B cell (primary cell): ENCODE results near the gene PFN3. TPM values are rescaled to one million over a fixed set of nuclear protein-coding genes. Genes with fewer than 3 reads are reported as not detected.
"Not testable (repeated sequence)": the region's sequence is repeated elsewhere in the genome, so short reads cannot be mapped to it uniquely, and the experiment has no call there.

Experiments used
- ATAC-seq: fragments of 200-7000 bp; cut with Tn5 transposase; one replicate; pipeline ENCODE4 v1.10.0; 2021; ENCODE audit warnings: low read depth, mild to moderate bottlenecking, moderate number of reproducible peaks, moderate library complexity
- CTCF ChIA-PET: fragments of 350-600 bp; sonication (Branson Sonifier 250); formaldehyde crosslinking; loops from one replicate; lab custom pipeline; 2021; ENCODE audit warnings: antibody characterized with exemption, inconsistent platforms; lab: Charles Lee
- POLR2A ChIA-PET: fragments of 350-600 bp; sonication (Branson Sonifier 250); formaldehyde crosslinking; loops from one replicate; lab custom pipeline; 2021; ENCODE audit warnings: antibody characterized with exemption; lab: Charles Lee
- DNase-seq: peaks from one replicate; pipeline ENCODE4 v3.0.0; 2013
- H2AFZ ChIP-seq: 2 replicates; pipeline ENCODE4 v1.6.1; 2012; ENCODE audit warnings: mild to moderate bottlenecking, low read depth, low read length; ENCODE audit not compliant: insufficient read depth, poor library complexity, severe bottlenecking
- H3K27ac ChIP-seq, 2 donors: 1 replicate in 1 of 2; 2 replicates in 1 of 2; pipeline ENCODE4 v1.5.1; 2012 to 2013; ENCODE audit warnings: low read length in 2 of 2, mild to moderate bottlenecking in 2 of 2, moderate library complexity in 1 of 2
- H3K27me3 ChIP-seq, 4 experiments: fragments of 200-600 bp in 1 of 4; sonication (generic) in 1 of 4; replicated peaks in 1 of 4; 1 replicate in 2 of 4; 2 replicates in 2 of 4; pipeline versions ENCODE4 v1.6.1 to v1.7.0; 2013 to 2016; ENCODE audit warnings: low read length in 3 of 4, mild to moderate bottlenecking in 2 of 4, mixed read lengths in 1 of 4, moderate library complexity in 1 of 4; ENCODE audit not compliant: insufficient read depth in 4 of 4, control insufficient read depth in 3 of 4; ENCODE audit errors: control extremely low read depth in 1 of 4
- H3K36me3 ChIP-seq, 2 experiments: replicated peaks in 1 of 2; 1 replicate in 1 of 2; 2 replicates in 1 of 2; pipeline versions ENCODE4 v1.6.1 to v1.7.1; 2013; ENCODE audit warnings: low read length in 1 of 2; ENCODE audit not compliant: insufficient read depth in 2 of 2, control insufficient read depth in 1 of 2; ENCODE audit errors: control extremely low read depth in 1 of 2, extremely low read depth in 1 of 2
- H3K4me1 ChIP-seq, 2 donors: fragments of 200-600 bp in 1 of 2; sonication (generic) in 1 of 2; 1 replicate in 1 of 2; 2 replicates in 1 of 2; pipeline versions ENCODE4 v1.5.1 to v1.6.1; 2013 to 2017; ENCODE audit warnings: low read length in 2 of 2; ENCODE audit not compliant: control insufficient read depth in 2 of 2, insufficient read depth in 2 of 2
- H3K4me2 ChIP-seq: replicated peaks from 2 replicates; pipeline ENCODE3; 2012; ENCODE audit warnings: mild to moderate bottlenecking, low read depth, low read length; ENCODE audit not compliant: poor library complexity, severe bottlenecking
- H3K4me3 ChIP-seq, 5 experiments: fragments of 200-600 bp in 1 of 5; sonication (generic) in 1 of 5; 1 replicate in 3 of 5; 2 replicates in 2 of 5; pipeline versions ENCODE4 v1.5.1 to v1.7.0; 2011 to 2016; ENCODE audit warnings: low read length in 4 of 5, mild to moderate bottlenecking in 4 of 5, low read depth in 2 of 5, control low read depth in 1 of 5, moderate library complexity in 1 of 5; ENCODE audit not compliant: insufficient read depth in 1 of 5; ENCODE audit errors: control extremely low read depth in 1 of 5, extremely low read depth in 1 of 5
- H3K79me2 ChIP-seq: fragments of 200-600 bp; sonication (generic); one replicate; pipeline ENCODE4 v1.6.0; 2016; ENCODE audit warnings: low read length; ENCODE audit not compliant: control insufficient read depth, insufficient read depth
- H3K9ac ChIP-seq: fragments of 200-600 bp; sonication (generic); 2 replicates; pipeline ENCODE4 v1.6.1; 2017; ENCODE audit warnings: mild to moderate bottlenecking, low read length, moderate library complexity
- H3K9me3 ChIP-seq, 3 donors: one replicate each; pipeline versions ENCODE4 v1.6.1 to v1.7.1; 2013; ENCODE audit warnings: low read length in 2 of 3; ENCODE audit not compliant: control insufficient read depth in 2 of 3, insufficient read depth in 1 of 3; ENCODE audit errors: control extremely low read depth in 1 of 3
- H4K20me1 ChIP-seq: 2 replicates; pipeline ENCODE4 v1.6.0; 2012; ENCODE audit warnings: mild to moderate bottlenecking, low read length; ENCODE audit not compliant: insufficient read depth, control insufficient read depth, poor library complexity, severe bottlenecking
- H3K27ac Mint-ChIP-seq: one replicate; pipeline ENCODE4 v1.8.0; 2021; ENCODE audit warnings: mixed read lengths
- H3K27me3 Mint-ChIP-seq: one replicate; pipeline ENCODE4 v1.8.0; 2021; ENCODE audit warnings: mixed read lengths
- H3K4me1 Mint-ChIP-seq: one replicate; pipeline ENCODE4 v1.8.0; 2021; ENCODE audit warnings: mixed read lengths
- H3K4me3 Mint-ChIP-seq: one replicate; pipeline ENCODE4 v1.8.0; 2021; ENCODE audit warnings: mixed read lengths
- H3K9me3 Mint-ChIP-seq: one replicate; pipeline ENCODE4 v1.8.0; 2022; ENCODE audit warnings: mixed read lengths; ENCODE audit not compliant: insufficient read depth
- CTCF ChIP-seq: fragments of 200-600 bp; IDR thresholded peaks from one replicate; pipeline ENCODE4 v1.8.0; 2022; ENCODE audit warnings: antibody characterized with exemption, mild to moderate bottlenecking
- EZH2 ChIP-seq: IDR thresholded peaks from 2 replicates; pipeline ENCODE4 v1.6.1; 2012; ENCODE audit warnings: borderline replicate concordance, low read depth, mild to moderate bottlenecking, moderate library complexity, low read length; ENCODE audit not compliant: insufficient read depth, poor library complexity, severe bottlenecking
- WGBS: methylation state at CpG from one replicate; pipeline ENCODE4 v1.1.5; 2013; ENCODE audit warnings: missing lambda C conversion rate; ENCODE audit not compliant: insufficient coverage; 5-methylcytosine and 5-hydroxymethylcytosine counted together
- intact Hi-C: fragments of 100-400 bp; cut with micrococcal nuclease; formaldehyde crosslinking; loops from one replicate; pipeline ENCODE4 v1.10.0; 2022
- polyA plus RNA-seq: library from polyadenylated mRNA; depleted of rRNA; stranded (reverse); fragments of >200 nt; gene quantifications from 2 replicates; pipeline ENCODE4 v1.2.3, GENCODE V29; 2012
- total RNA-seq, 2 donors: library from RNA; stranded (reverse); fragments of 120-200 nt in 1 of 2; gene quantifications; 1 replicate in 1 of 2; 2 replicates in 1 of 2; pipeline versions ENCODE4 v1.2.3 to v1.2.4, GENCODE V29; 2013 to 2022

PFN3 gene
- total and polyA plus RNA-seq, 2 donors (not counting 1 experiment from before 2014, with no cell fraction given): not detected

GRCh38 chr5:177361418-177362291, 38.8 kb downstream of the PFN3 start:
- DNase-seq: peak; percentile 64
- 5% methylated on average over 4 of the region's 6 CpGs for WGBS
- no peak overlapping the region for H3K9ac ChIP-seq
- peak; percentile 16 for TF ChIP-seq CTCF
- TF ChIP-seq EZH2: no peak
- POLR2A ChIA-PET: interaction anchor here (0.5 to 2.5 kb wide), 3 partner anchors 9 to 40 kb away, joined by 4 to 14 read pairs (median 8); partner anchors contain the start of gene LMAN2
- peak overlapping the region; percentile 81 for H3K4me2 ChIP-seq
- peak overlapping the region; percentile 39 to 50 for H3K27ac ChIP-seq
- H3K9me3 ChIP-seq: no peaks in the 10 kb centered on the region
- Mint-ChIP-seq H3K4me1 (peaks cover 74% of the 10 kb centered on the region), H3K27ac (peak overlapping the region; percentile 93), H3K4me3 (peak overlapping the region; percentile 86), H3K9me3 (no peaks in the 10 kb centered on the region), H3K27me3 (no peaks in the 10 kb centered on the region)
- CTCF ChIA-PET: interaction anchor here (0.7 to 2.8 kb wide), 12 partner anchors 7 to 96 kb away, joined by 3 to 16 read pairs (median 3); partner anchors contain the start of gene LMAN2
- H3K27me3 ChIP-seq: no peaks in the 10 kb centered on the region
- intact Hi-C loops: no loop called here
- H3K4me1 ChIP-seq: peaks cover 57 to 74% of the 10 kb centered on the region in 2 donors
- peak overlapping the region in 1 of 5 experiments; percentile 52 for H3K4me3 ChIP-seq
- peaks cover 83% of the 10 kb centered on the region for H4K20me1 ChIP-seq
- peaks cover 0 to 28% of the 10 kb centered on the region in 2 experiments for H3K36me3 ChIP-seq
- H2AFZ ChIP-seq: no peak overlapping the region
- peak; percentile 34 for ATAC-seq
- H3K79me2 ChIP-seq: peaks cover 87% of the 10 kb centered on the region

GRCh38 chr5:177360740-177361139, 39.7 kb downstream of the PFN3 start:
- Mint-ChIP-seq H3K4me1 (peaks cover 79% of the 10 kb centered on the region), H3K27ac (peak overlapping the region; percentile 93)
- CTCF ChIA-PET: interaction anchor here (0.9 to 2.8 kb wide), 7 partner anchors 8 to 51 kb away, joined by 3 to 16 read pairs (median 4); partner anchors contain the start of gene LMAN2
- H3K36me3 ChIP-seq: peaks cover 0 to 20% of the 10 kb centered on the region in 2 experiments
- H3K27me3 ChIP-seq, H3K9me3 Mint-ChIP-seq, H3K27me3 Mint-ChIP-seq, H3K9ac ChIP-seq, H3K4me3 Mint-ChIP-seq, H3K4me3 ChIP-seq, intact Hi-C loops, H2AFZ ChIP-seq, H3K9me3 ChIP-seq, ATAC-seq, DNase-seq: not testable (repeated sequence)
- peak overlapping the region in 1 of 2 donors; percentile 50 for H3K27ac ChIP-seq
- POLR2A ChIA-PET: interaction anchor here (1.1 to 2.5 kb wide), 3 partner anchors 8 to 10 kb away, joined by 4 to 14 read pairs (median 8); partner anchors contain the start of gene LMAN2
- peaks cover 64 to 82% of the 10 kb centered on the region in 2 donors for H3K4me1 ChIP-seq
- H4K20me1 ChIP-seq: peaks cover 73% of the 10 kb centered on the region
- peak overlapping the region; percentile 81 for H3K4me2 ChIP-seq
- H3K79me2 ChIP-seq: peaks cover 79% of the 10 kb centered on the region
- 96% methylated on average over 6 of the region's 7 CpGs for WGBS
